Ovary (tissue), 9 donors: ENCODE measurements around the gene YAP1. TPM values are rescaled to one million over a fixed set of nuclear protein-coding genes. Genes with fewer than 3 reads are reported as not detected.
"Not testable (repeated sequence)": the region's sequence is repeated elsewhere in the genome, so short reads cannot be mapped to it uniquely, and the experiment has no call there.

ENCODE experiments used
- DNase-seq, 5 donors: peaks; one replicate each; pipeline ENCODE4 v3.0.0-alpha.2; 2019 to 2020
- H3K27ac ChIP-seq, 2 donors: fragments of 200-600 bp; one replicate each; pipeline versions ENCODE4 v1.5.1 to v1.8.0; 2019 to 2022
- H3K27me3 ChIP-seq: fragments of 200-600 bp; one replicate; pipeline ENCODE4 v1.8.0; 2022
- H3K36me3 ChIP-seq: fragments of 200-600 bp; sonication (generic); one replicate; pipeline ENCODE4 v1.5.1; 2019
- H3K4me1 ChIP-seq: one replicate; pipeline ENCODE4 v1.8.1; 2013; ENCODE audit warnings: mild to moderate bottlenecking, moderate library complexity; ENCODE audit not compliant: insufficient read depth
- H3K4me3 ChIP-seq: fragments of 200-600 bp; sonication (generic); one replicate; pipeline ENCODE4 v1.5.1; 2017
- H3K9me3 ChIP-seq, 2 donors: fragments of 200-600 bp in 1 of 2; sonication (generic) in 1 of 2; one replicate each; pipeline versions ENCODE4 v1.5.1 to v1.8.1; 2013 to 2019; ENCODE audit warnings: mild to moderate bottlenecking in 1 of 2, moderate library complexity in 1 of 2
- CTCF ChIP-seq, 3 donors: fragments of 450-650 bp in 2 of 3; fragments of 200-600 bp in 1 of 3; IDR thresholded peaks; one replicate each; pipeline versions ENCODE4 v1.5.1 to v1.8.0; 2016 to 2022; ENCODE audit warnings: antibody characterized with exemption in 3 of 3, mild to moderate bottlenecking in 1 of 3
- EP300 ChIP-seq: sonication (generic); formaldehyde crosslinking; IDR thresholded peaks from one replicate; pipeline ENCODE4 v1.6.1; 2017; ENCODE audit warnings: antibody characterized with exemption
- POLR2A ChIP-seq: fragments of 450-650 bp; IDR thresholded peaks from one replicate; pipeline ENCODE4 v1.6.1; 2017; ENCODE audit warnings: antibody characterized with exemption, mild to moderate bottlenecking, moderate library complexity
- WGBS, 3 donors: extraction: QIAGEN DNeasy Blood & Tissue Kit in 1 of 3; methylation state at CpG; one replicate each; pipeline versions ENCODE4 v1.1.5 to v1.1.7; 2013 to 2017; 5-methylcytosine and 5-hydroxymethylcytosine counted together
- intact Hi-C, 4 donors: fragments of 100-400 bp; cut with DNase I; formaldehyde crosslinking; loops; one replicate each; pipeline versions ENCODE4 v1.11.0 to v1.15.1; 2022 to 2023
- polyA plus RNA-seq, 2 donors: library from polyadenylated mRNA; stranded (reverse); fragments of 200-250 nt in 1 of 2; fragments of 350-450 nt in 1 of 2; fragmentation: Illumina TruSeq in 1 of 2; extraction: RNeasy Lipid Tissue Mini Kit (QIAGEN cat#74804) in 1 of 2; gene quantifications; one replicate each; pipeline ENCODE4 v1.2.3, GENCODE V29; 2013 to 2014
- total RNA-seq, 7 donors: library from RNA; depleted of rRNA in 2 of 7; stranded (reverse); fragments of >200 nt in 2 of 7; fragmentation: NEBNext Ultra II Directional in 3 of 7; extraction: Animal tissue kit (Norgen Biotek cat#: 25700) in 3 of 7; gene quantifications; one replicate each; pipeline versions ENCODE4 v1.1.0 to v1.2.4, GENCODE V29; 2016 to 2023
- donor health status: DM: no; HTN: no; CAD: no; lungs with moderate emphysema.
- donor health status: DM: no; HTN: no; CAD: no.
- donor health status: Bipolar disorder and iron deficiency.
- donor health status: DM: yes; HTN: yes; CAD: no.
- donor health status: DM: no; HTN: no; CAD: no.
- donor health status: DM: yes; HTN: yes; CAD: no.

YAP1 gene
- total and polyA plus RNA-seq, 9 donors: 70.3 to 184 (median 147) TPM

GRCh38 chr11:102199673-102200072 is 89.4 kb downstream of the YAP1 start:
- H3K4me1 ChIP-seq: peaks cover 9% of the 10 kb centered on the region
- no peaks in the 10 kb centered on the region for H3K9me3 ChIP-seq
- DNase-seq: no peak
- no peak for TF ChIP-seq EP300
- no peak for TF ChIP-seq POLR2A
- TF ChIP-seq CTCF (IDR thresholded peaks at IDR 0.05): no peak
- intact Hi-C loops: no loop called here
- no peak overlapping the region for H3K4me3 ChIP-seq
- H3K27me3 ChIP-seq: no peaks in the 10 kb centered on the region
- H3K27ac ChIP-seq: no peak overlapping the region
- WGBS, 3 donors: 11 to 44% (median 19%) methylated on average over 2 of the region's 2 CpGs
- H3K36me3 ChIP-seq: no peaks in the 10 kb centered on the region

- H3K9me3 ChIP-seq, H3K27ac ChIP-seq, H3K27me3 ChIP-seq, H3K4me3 ChIP-seq, H3K4me1 ChIP-seq, DNase-seq, H3K36me3 ChIP-seq, intact Hi-C loops: not testable (repeated sequence)
- WGBS, 3 donors: 67 to 84% (median 74%) methylated on average over 5 of the region's 5 CpGs
Observed at GRCh38 chr11:102200325-102200724, 90.1 kb downstream of the YAP1 start.

- intact Hi-C loops: no loop called here
- H3K4me1 ChIP-seq: peaks cover 9% of the 10 kb centered on the region
- no peaks in the 10 kb centered on the region for H3K36me3 ChIP-seq
- no peak for DNase-seq
- H3K9me3 ChIP-seq: no peaks in the 10 kb centered on the region
- H3K27ac ChIP-seq: no peak overlapping the region
- 91 to 98% (median 97%) methylated on average over 2 of the region's 2 CpGs for WGBS, 3 donors
- TF ChIP-seq CTCF (IDR thresholded peaks at IDR 0.05): no peak
- no peak for TF ChIP-seq POLR2A
- H3K27me3 ChIP-seq: no peaks in the 10 kb centered on the region
- H3K4me3 ChIP-seq: no peak overlapping the region
Observed at GRCh38 chr11:102201776-102202175, 91.5 kb downstream of the YAP1 start.

DNA sequence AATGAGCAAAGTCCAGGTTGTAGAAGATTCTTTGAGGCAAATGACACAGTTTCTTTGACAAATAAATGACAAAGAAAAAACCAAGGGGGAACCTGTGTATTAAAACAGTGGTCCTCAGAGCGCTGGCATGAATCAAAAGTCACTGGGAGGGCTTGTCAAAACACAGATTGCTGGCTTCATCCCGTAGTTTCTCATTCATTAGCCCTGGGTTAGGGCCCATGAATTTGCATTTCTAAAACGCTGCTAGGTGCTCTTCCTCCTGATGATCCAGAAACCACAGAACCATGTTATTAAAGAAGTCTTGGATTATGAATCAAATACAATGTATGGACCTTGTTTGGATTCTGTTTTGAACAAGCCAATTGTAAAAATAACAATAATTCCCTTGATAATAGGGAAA is 92.7 kb downstream of the YAP1 start:
- Histone ChIP-seq H3K9me3 (no peaks in the 10 kb centered on the region), H3K36me3 (no peaks in the 10 kb centered on the region), H3K4me1 (peaks cover 7% of the 10 kb centered on the region), H3K4me3 (no peak overlapping the region), H3K27me3 (no peaks in the 10 kb centered on the region), H3K27ac (no peak overlapping the region)
- intact Hi-C loops: no loop called here
- TF ChIP-seq CTCF (IDR thresholded peaks at IDR 0.05): no peak
- no peak for TF ChIP-seq POLR2A
- no peak for TF ChIP-seq EP300
- 83 to 86% (median 84%) methylated on average over 3 of the region's 3 CpGs for WGBS, 3 donors
- no peak for DNase-seq

GRCh38 chr11:102204174-102204573 is 93.9 kb downstream of the YAP1 start:
- no peak overlapping the region for H3K27ac ChIP-seq
- H3K27me3 ChIP-seq: no peaks in the 10 kb centered on the region
- no peaks in the 10 kb centered on the region for H3K9me3 ChIP-seq
- WGBS, 3 donors: 47 to 49% (median 49%) methylated on average over 2 of the region's 2 CpGs
- intact Hi-C loops: no loop called here
- peaks cover 6% of the 10 kb centered on the region for H3K4me1 ChIP-seq
- no peak for DNase-seq
- no peak for TF ChIP-seq POLR2A
- TF ChIP-seq EP300: no peak
- TF ChIP-seq CTCF (IDR thresholded peaks at IDR 0.05): no peak
- no peaks in the 10 kb centered on the region for H3K36me3 ChIP-seq
- H3K4me3 ChIP-seq: no peak overlapping the region
